ENCODE results near the gene TSFM.
"Not testable (repeated sequence)": the region's sequence is repeated elsewhere in the genome, so short reads cannot be mapped to it uniquely, and the experiment has no call there.

DNA sequence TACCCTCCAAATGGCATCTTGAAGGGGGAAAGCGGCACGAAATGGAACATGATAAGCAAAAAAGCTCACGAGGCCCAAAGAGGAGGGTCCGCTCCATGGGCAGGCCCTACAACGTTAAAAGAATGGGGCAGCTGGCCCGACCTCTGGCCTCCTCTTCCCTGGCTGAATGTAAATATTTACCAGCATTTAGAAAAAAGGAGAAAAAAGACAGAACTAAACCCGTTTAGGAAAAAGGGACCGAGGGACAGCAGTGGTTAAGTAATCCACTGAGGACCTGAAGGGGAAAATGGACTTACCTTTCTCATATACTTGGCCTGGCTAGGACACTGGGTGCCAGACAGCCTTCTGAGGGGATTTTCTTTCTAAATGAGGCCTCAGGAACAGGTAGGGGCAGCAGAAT, 37.5 kb downstream of the TSFM start:
- TF ChIP-seq, protein P1, sequence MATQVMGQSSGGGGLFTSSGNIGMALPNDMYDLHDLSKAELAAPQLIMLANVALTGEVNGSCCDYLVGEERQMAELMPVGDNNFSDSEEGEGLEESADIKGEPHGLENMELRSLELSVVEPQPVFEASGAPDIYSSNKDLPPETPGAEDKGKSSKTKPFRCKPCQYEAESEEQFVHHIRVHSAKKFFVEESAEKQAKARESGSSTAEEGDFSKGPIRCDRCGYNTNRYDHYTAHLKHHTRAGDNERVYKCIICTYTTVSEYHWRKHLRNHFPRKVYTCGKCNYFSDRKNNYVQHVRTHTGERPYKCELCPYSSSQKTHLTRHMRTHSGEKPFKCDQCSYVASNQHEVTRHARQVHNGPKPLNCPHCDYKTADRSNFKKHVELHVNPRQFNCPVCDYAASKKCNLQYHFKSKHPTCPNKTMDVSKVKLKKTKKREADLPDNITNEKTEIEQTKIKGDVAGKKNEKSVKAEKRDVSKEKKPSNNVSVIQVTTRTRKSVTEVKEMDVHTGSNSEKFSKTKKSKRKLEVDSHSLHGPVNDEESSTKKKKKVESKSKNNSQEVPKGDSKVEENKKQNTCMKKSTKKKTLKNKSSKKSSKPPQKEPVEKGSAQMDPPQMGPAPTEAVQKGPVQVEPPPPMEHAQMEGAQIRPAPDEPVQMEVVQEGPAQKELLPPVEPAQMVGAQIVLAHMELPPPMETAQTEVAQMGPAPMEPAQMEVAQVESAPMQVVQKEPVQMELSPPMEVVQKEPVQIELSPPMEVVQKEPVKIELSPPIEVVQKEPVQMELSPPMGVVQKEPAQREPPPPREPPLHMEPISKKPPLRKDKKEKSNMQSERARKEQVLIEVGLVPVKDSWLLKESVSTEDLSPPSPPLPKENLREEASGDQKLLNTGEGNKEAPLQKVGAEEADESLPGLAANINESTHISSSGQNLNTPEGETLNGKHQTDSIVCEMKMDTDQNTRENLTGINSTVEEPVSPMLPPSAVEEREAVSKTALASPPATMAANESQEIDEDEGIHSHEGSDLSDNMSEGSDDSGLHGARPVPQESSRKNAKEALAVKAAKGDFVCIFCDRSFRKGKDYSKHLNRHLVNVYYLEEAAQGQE (IDR thresholded peaks at IDR 0.05; ENCODE audit: insufficient read depth in 1 of 2, low read depth in 2 of 2, low read length in 1 of 2), result not testable (repeated sequence)
- TF ChIP-seq, protein P2, sequence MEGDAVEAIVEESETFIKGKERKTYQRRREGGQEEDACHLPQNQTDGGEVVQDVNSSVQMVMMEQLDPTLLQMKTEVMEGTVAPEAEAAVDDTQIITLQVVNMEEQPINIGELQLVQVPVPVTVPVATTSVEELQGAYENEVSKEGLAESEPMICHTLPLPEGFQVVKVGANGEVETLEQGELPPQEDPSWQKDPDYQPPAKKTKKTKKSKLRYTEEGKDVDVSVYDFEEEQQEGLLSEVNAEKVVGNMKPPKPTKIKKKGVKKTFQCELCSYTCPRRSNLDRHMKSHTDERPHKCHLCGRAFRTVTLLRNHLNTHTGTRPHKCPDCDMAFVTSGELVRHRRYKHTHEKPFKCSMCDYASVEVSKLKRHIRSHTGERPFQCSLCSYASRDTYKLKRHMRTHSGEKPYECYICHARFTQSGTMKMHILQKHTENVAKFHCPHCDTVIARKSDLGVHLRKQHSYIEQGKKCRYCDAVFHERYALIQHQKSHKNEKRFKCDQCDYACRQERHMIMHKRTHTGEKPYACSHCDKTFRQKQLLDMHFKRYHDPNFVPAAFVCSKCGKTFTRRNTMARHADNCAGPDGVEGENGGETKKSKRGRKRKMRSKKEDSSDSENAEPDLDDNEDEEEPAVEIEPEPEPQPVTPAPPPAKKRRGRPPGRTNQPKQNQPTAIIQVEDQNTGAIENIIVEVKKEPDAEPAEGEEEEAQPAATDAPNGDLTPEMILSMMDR (IDR thresholded peaks at IDR 0.05), result not testable (repeated sequence)
- TF ChIP-seq POLR2AphosphoS5 (IDR thresholded peaks at IDR 0.05; ENCODE audit: low read depth, low read length), result not testable (repeated sequence)

Data from Panc1 (cell line).